Heart left ventricle (tissue), 13 donors: Measurements from ENCODE around the gene SLC9A9.

ENCODE experiments used
- CTCF ChIP-seq, 12 donors: fragments of 200-600 bp; sonication (generic) in 4 of 12; IDR thresholded peaks; one replicate each; pipeline versions ENCODE4 v1.5.0 to v1.8.0; 2018 to 2022; ENCODE audit warnings: antibody characterized with exemption in 12 of 12, mild to moderate bottlenecking in 5 of 12
- POLR2A ChIP-seq, 2 donors: fragments of 450-650 bp; IDR thresholded peaks; one replicate each; pipeline ENCODE4 v1.6.1; 2017; ENCODE audit warnings: antibody characterized with exemption in 2 of 2, mild to moderate bottlenecking in 2 of 2, moderate library complexity in 2 of 2
- donor health status: ischemic (EF 13 %, LVEDD 7.1; RV severe dilation, severe dysfunction).
- donor health status: DM: no; HTN: yes; CAD: no.
- donor health status: DM: no; HTN: no; CAD: no.
- donor health status: ischemic (EF 25% LVEDD 6.9; RV normal size, moderate dysfunction).
- donor health status: ischemic (EF 25% LVEDD 5.7; RV mildly dilated, moderate dysfunction).
- donor health status: ischemic (EF 35%, LVEDD 5.7; RV mildly dilated, moderate dysfunction).
- donor health status: nonischemic (EF 11% LVEDD 7.7; RV severe dilation, severe dysfunction).
- donor health status: DM: yes; HTN: yes; CAD: no.
- donor health status: PGD.
- donor health status: ischemic (EF 29% LVEDD 5.4; RV normal size, mild dysfunction).
- donor health status: nonischemic (EF 23%, LVEDD 6.1; RV moderate dilation, normal function).

- no peak for TF ChIP-seq CTCF (IDR thresholded peaks at IDR 0.05)
- no peak for TF ChIP-seq POLR2A (IDR thresholded peaks at IDR 0.05)
Observed at GRCh38 chr3:143216709-143217182, 631.5 kb downstream of the SLC9A9 start.
